SJCRH30 (cell line): ENCODE data around the gene NEURL2. TPM values are rescaled to one million over a fixed set of nuclear protein-coding genes. Genes with fewer than 3 reads are reported as not detected.

Experiments
- total RNA-seq: library from RNA; depleted of rRNA; stranded (reverse); fragments of >200 nt; shearing (Covaris generic); gene quantifications from 2 replicates; pipeline ENCODE4 v1.2.3, GENCODE V29; 2014; rRNA removed

Gene NEURL2
- total RNA-seq, 1 experiment from 2014 or later, result 6.7 TPM

Other genes starting within 250 kb of the NEURL2 start
- not detected in 2 replicates for gene WFDC11, start 221.0 kb downstream of the NEURL2 start, total RNA-seq
- not detected in 2 replicates for gene WFDC13, start 189.2 kb downstream of the NEURL2 start, total RNA-seq
- not detected in 2 replicates for gene WFDC10B, start 186.2 kb downstream of the NEURL2 start, total RNA-seq
- gene SPINT4, start 168.9 kb downstream of the NEURL2 start, total RNA-seq, result not detected in 2 replicates
- 0.12 and 0.73 TPM in 2 replicates for gene WFDC3, start 99.3 kb downstream of the NEURL2 start, total RNA-seq
- gene DNTTIP1, start 99.3 kb downstream of the NEURL2 start, total RNA-seq, result 54.8 and 59.1 TPM in 2 replicates
- gene UBE2C, start 78.6 kb downstream of the NEURL2 start, total RNA-seq, result 612 and 615 TPM in 2 replicates
- 0.73 and 0.75 TPM in 2 replicates for gene TNNC2, start 63.9 kb downstream of the NEURL2 start, total RNA-seq
- 17.1 and 18.3 TPM in 2 replicates for gene SNX21, start 57.4 kb downstream of the NEURL2 start, total RNA-seq
- gene ACOT8, start 33.8 kb downstream of the NEURL2 start, total RNA-seq, result 31.0 and 41.0 TPM in 2 replicates
- gene ZSWIM3, start 33.6 kb downstream of the NEURL2 start, total RNA-seq, result 6.2 TPM in 2 replicates
- gene ZSWIM1, start 10.0 kb downstream of the NEURL2 start, total RNA-seq, result 20.5 and 23.2 TPM in 2 replicates
- 2.1 and 2.8 TPM in 2 replicates for gene SPATA25, start 3.6 kb downstream of the NEURL2 start, total RNA-seq
- gene CTSA, start 127 bp upstream of the NEURL2 start, total RNA-seq, result 85.2 and 91.4 TPM in 2 replicates
- gene PLTP, start 20.9 kb upstream of the NEURL2 start, total RNA-seq, result 14.5 and 15.6 TPM in 2 replicates
- gene PCIF1, start 43.5 kb upstream of the NEURL2 start, total RNA-seq, result 20.6 and 21.7 TPM in 2 replicates
- 12.5 and 14.2 TPM in 2 replicates for gene ZNF335, start 81.0 kb upstream of the NEURL2 start, total RNA-seq
- 0.06 TPM in 1 of 2 replicates, not detected in the other for gene MMP9, start 117.7 kb upstream of the NEURL2 start, total RNA-seq
- gene SLC12A5, start 138.0 kb upstream of the NEURL2 start, total RNA-seq, result 3.8 and 8.6 TPM in 2 replicates
- 49.5 and 50.5 TPM in 2 replicates for gene NCOA5, start 198.8 kb upstream of the NEURL2 start, total RNA-seq
- 0.10 and 0.12 TPM in 2 replicates for gene CD40, start 227.1 kb upstream of the NEURL2 start, total RNA-seq